Hepatocyte (in vitro differentiated cells): ENCODE measurements around the gene VAV1.

Experiments used
- EZH2 ChIP-seq: fragments of 200-600 bp; sonication (generic); IDR thresholded peaks from 2 replicates; pipeline ENCODE4 v1.6.1; 2016; ENCODE audit warnings: antibody characterized with exemption, mild to moderate bottlenecking, borderline replicate concordance
- EZH2phosphoT487 ChIP-seq: fragments of 200-600 bp; sonication (generic); IDR thresholded peaks from one replicate; pipeline ENCODE4 v1.6.1; 2018; ENCODE audit warnings: antibody characterized with exemption, mild to moderate bottlenecking, low read depth, moderate library complexity; ENCODE audit not compliant: unreplicated experiment, severe bottlenecking
- TF ChIP-seq, protein P1 (sequence below): fragments of 200-600 bp; sonication (generic); IDR thresholded peaks from 2 replicates; pipeline ENCODE4 v1.5.1; 2016; ENCODE audit warnings: antibody characterized with exemption, mild to moderate bottlenecking; ENCODE audit not compliant: poor library complexity

DNA sequence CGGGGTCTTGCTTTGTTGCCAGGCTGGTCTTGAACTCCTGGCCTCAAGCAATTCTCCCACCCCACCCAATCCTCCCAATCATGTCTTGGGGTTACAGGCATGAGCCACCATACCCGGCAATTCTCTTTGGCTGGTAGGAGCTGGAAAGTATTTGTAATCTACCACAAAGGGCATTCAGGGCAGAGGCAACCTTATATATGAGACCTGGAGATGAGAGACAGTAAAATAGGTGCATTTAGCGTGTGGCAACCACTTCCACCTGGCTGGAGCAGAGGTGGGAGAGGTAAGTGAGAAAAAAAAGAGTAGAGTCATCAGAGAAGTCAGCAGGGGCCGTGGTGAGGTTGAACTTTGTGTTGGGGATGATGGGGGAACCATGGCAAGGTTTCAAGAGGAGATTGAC is 36.8 kb downstream of the VAV1 start:
- TF ChIP-seq, protein P1, sequence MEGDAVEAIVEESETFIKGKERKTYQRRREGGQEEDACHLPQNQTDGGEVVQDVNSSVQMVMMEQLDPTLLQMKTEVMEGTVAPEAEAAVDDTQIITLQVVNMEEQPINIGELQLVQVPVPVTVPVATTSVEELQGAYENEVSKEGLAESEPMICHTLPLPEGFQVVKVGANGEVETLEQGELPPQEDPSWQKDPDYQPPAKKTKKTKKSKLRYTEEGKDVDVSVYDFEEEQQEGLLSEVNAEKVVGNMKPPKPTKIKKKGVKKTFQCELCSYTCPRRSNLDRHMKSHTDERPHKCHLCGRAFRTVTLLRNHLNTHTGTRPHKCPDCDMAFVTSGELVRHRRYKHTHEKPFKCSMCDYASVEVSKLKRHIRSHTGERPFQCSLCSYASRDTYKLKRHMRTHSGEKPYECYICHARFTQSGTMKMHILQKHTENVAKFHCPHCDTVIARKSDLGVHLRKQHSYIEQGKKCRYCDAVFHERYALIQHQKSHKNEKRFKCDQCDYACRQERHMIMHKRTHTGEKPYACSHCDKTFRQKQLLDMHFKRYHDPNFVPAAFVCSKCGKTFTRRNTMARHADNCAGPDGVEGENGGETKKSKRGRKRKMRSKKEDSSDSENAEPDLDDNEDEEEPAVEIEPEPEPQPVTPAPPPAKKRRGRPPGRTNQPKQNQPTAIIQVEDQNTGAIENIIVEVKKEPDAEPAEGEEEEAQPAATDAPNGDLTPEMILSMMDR = no peak
- TF ChIP-seq EZH2phosphoT487 = no peak
- TF ChIP-seq EZH2 = no peak
